SK-N-SH (cell line): ENCODE data around the gene ST6GALNAC6. TPM values are rescaled to one million over a fixed set of nuclear protein-coding genes. Genes with fewer than 3 reads are reported as not detected.
"Not testable (repeated sequence)": the region's sequence is repeated elsewhere in the genome, so short reads cannot be mapped to it uniquely, and the experiment has no call there.

Source experiments
- CTCF ChIA-PET: fragments of 300-600, 350-600 bp; formaldehyde crosslinking; extraction: SDS; loops from one replicate; lab custom pipeline; 2021; lab: Yijun Ruan, JAX
- POLR2A ChIA-PET: fragments of 350-600 bp; sonication (Branson Sonifier 250); formaldehyde crosslinking; extraction: SDS; loops from one replicate; lab custom pipeline; 2020; ENCODE audit warnings: antibody characterized with exemption, inconsistent platforms; lab: Yijun Ruan, JAX
- DNase-seq: peaks from one replicate; pipeline ENCODE4 v3.0.0; 2012
- H2AFZ ChIP-seq: fragments of 200-600 bp; sonication (generic); 2 replicates; pipeline ENCODE4 v1.8.1; 2016; ENCODE audit warnings: antibody characterized with exemption, mild to moderate bottlenecking, low read depth
- H3F3A ChIP-seq: fragments of 200-600 bp; sonication (generic); replicated peaks from 2 replicates; pipeline ENCODE3; 2016; ENCODE audit warnings: antibody characterized with exemption, mild to moderate bottlenecking; ENCODE audit not compliant: insufficient read depth
- H3K27ac ChIP-seq, 2 experiments: fragments of 200-500 bp in 1 of 2; fragments of 200-600 bp in 1 of 2; sonication (Bioruptor generic) in 1 of 2; sonication (generic), shearing (Covaris generic) in 1 of 2; 2 replicates each; pipeline versions ENCODE4 v1.5.1 to v1.6.1; 2014 to 2016; ENCODE audit warnings: low read depth in 2 of 2, inconsistent platforms in 1 of 2, low read length in 1 of 2, mild to moderate bottlenecking in 1 of 2, mixed read lengths in 1 of 2
- H3K27me3 ChIP-seq: fragments of 200-600 bp; sonication (generic), shearing (Covaris generic); 2 replicates; pipeline ENCODE4 v1.6.1; 2016; ENCODE audit warnings: mixed run types; ENCODE audit not compliant: insufficient read depth
- H3K36me3 ChIP-seq, 2 experiments: fragments of 200-500 bp in 1 of 2; fragments of 200-600 bp in 1 of 2; sonication (Bioruptor generic) in 1 of 2; sonication (generic) in 1 of 2; replicated peaks in 1 of 2; 2 replicates each; pipeline versions ENCODE3 to v1.5.1; 2014 to 2016; ENCODE audit warnings: low read length in 1 of 2, mild to moderate bottlenecking in 1 of 2; ENCODE audit not compliant: insufficient read depth in 2 of 2, control insufficient read depth in 1 of 2
- H3K4me1 ChIP-seq, 2 experiments: fragments of 200-500 bp in 1 of 2; fragments of 200-600 bp in 1 of 2; sonication (Bioruptor generic) in 1 of 2; sonication (generic), shearing (Covaris generic) in 1 of 2; 2 replicates each; pipeline versions ENCODE4 v1.5.1 to v1.6.1; 2014 to 2016; ENCODE audit warnings: low read depth in 1 of 2, low read length in 1 of 2, mixed run types in 1 of 2; ENCODE audit not compliant: insufficient read depth in 2 of 2, control insufficient read depth in 1 of 2
- H3K4me2 ChIP-seq: fragments of 200-600 bp; sonication (generic), shearing (Covaris generic); 2 replicates; pipeline ENCODE4 v1.6.1; 2017; ENCODE audit warnings: mixed run types
- H3K4me3 ChIP-seq, 2 experiments: fragments of 200-500 bp in 1 of 2; fragments of 200-600 bp in 1 of 2; sonication (Bioruptor generic) in 1 of 2; sonication (generic), shearing (Covaris generic) in 1 of 2; 2 replicates each; pipeline versions ENCODE4 v1.5.1 to v1.8.1; 2014 to 2016; ENCODE audit warnings: low read depth in 2 of 2, inconsistent platforms in 1 of 2, low read length in 1 of 2, mild to moderate bottlenecking in 1 of 2, mixed read lengths in 1 of 2, moderate library complexity in 1 of 2
- H3K79me2 ChIP-seq: fragments of 200-600 bp; sonication (generic); 2 replicates; pipeline ENCODE4 v1.8.1; 2017; ENCODE audit warnings: mild to moderate bottlenecking; ENCODE audit not compliant: insufficient read depth
- H3K9ac ChIP-seq: fragments of 200-600 bp; sonication (generic); 2 replicates; pipeline ENCODE4 v1.6.1; 2017; ENCODE audit warnings: mixed run types
- H3K9me2 ChIP-seq: fragments of 200-600 bp; sonication (generic); 2 replicates; pipeline ENCODE4 v1.6.1; 2017; ENCODE audit warnings: mixed run types
- H3K9me3 ChIP-seq: fragments of 200-600 bp; sonication (generic); 2 replicates; pipeline ENCODE4 v1.6.1; 2017; ENCODE audit warnings: mixed run types, mild to moderate bottlenecking, moderate library complexity
- H4K20me1 ChIP-seq: fragments of 200-600 bp; sonication (generic); 2 replicates; pipeline ENCODE4 v1.6.1; 2017; ENCODE audit warnings: mild to moderate bottlenecking, mixed run types; ENCODE audit not compliant: insufficient read depth
- FOSL2 ChIP-seq: IDR thresholded peaks from 2 replicates; pipeline ENCODE4 v1.4.0; 2012; ENCODE audit warnings: low read depth, mild to moderate bottlenecking, moderate library complexity, borderline replicate concordance
- FOXJ3 ChIP-seq: sonication (generic); formaldehyde crosslinking; IDR thresholded peaks from 2 replicates; pipeline ENCODE4 v1.5.1; 2020; ENCODE audit warnings: mild to moderate bottlenecking, missing genetic modification reagents
- FOXM1 ChIP-seq: IDR thresholded peaks from 2 replicates; pipeline ENCODE4 v1.4.0; 2012; ENCODE audit warnings: low read depth, mild to moderate bottlenecking
- GABPA ChIP-seq: IDR thresholded peaks from 2 replicates; pipeline ENCODE4 v1.4.0; 2012; ENCODE audit warnings: low read depth, mild to moderate bottlenecking
- IRF3 ChIP-seq: fragments of 150-350 bp; IDR thresholded peaks from 2 replicates; pipeline ENCODE4 v1.6.1; 2016; ENCODE audit warnings: mild to moderate bottlenecking, low read depth, low read length
- NFIC ChIP-seq: IDR thresholded peaks from 2 replicates; pipeline ENCODE4 v1.4.0; 2012; ENCODE audit warnings: borderline replicate concordance
- PBX3 ChIP-seq: IDR thresholded peaks from 2 replicates; pipeline ENCODE4; 2012
- RAD21 ChIP-seq: IDR thresholded peaks from 2 replicates; pipeline ENCODE4 v1.6.1; 2012; ENCODE audit warnings: mild to moderate bottlenecking, low read length
- REST ChIP-seq: IDR thresholded peaks from 2 replicates; pipeline ENCODE4 v1.6.1; 2012; ENCODE audit warnings: mild to moderate bottlenecking, low read depth, low read length, moderate library complexity
- RXRA ChIP-seq: IDR thresholded peaks from 2 replicates; pipeline ENCODE4 v1.4.0; 2012; ENCODE audit warnings: low read depth, mild to moderate bottlenecking, borderline replicate concordance
- SIN3A ChIP-seq: IDR thresholded peaks from 2 replicates; pipeline ENCODE4 v1.6.1; 2012; ENCODE audit warnings: low read depth, mild to moderate bottlenecking, low read length, moderate library complexity, borderline replicate concordance
- USF2 ChIP-seq: fragments of 150-350 bp; IDR thresholded peaks from 2 replicates; pipeline ENCODE4 v1.6.1; 2017; ENCODE audit warnings: antibody characterized with exemption, low read length, low read depth, borderline replicate concordance
- ZBTB33 ChIP-seq: IDR thresholded peaks from 2 replicates; pipeline ENCODE4 v1.4.0; 2012; ENCODE audit warnings: low read depth, borderline replicate concordance
- WGBS: methylation state at CpG from one replicate; pipeline ENCODE4 v1.1.6; 2017; ENCODE audit warnings: low lambda C conversion rate; 5-methylcytosine and 5-hydroxymethylcytosine counted together
- polyA plus RNA-seq, 3 experiments: library from polyadenylated mRNA; depleted of rRNA; stranded (reverse); fragments of >200 nt; gene quantifications; 2 replicates each; pipeline ENCODE4 v1.2.3, GENCODE V29; 2012

ST6GALNAC6 gene
- polyA plus RNA-seq, 1 of the 3 experiments (the other 2 are of a cell fraction), result 34.8 TPM

- TF ChIP-seq NFIC (no peak), GABPA (no peak), RAD21 (no peak), FOXJ3 (CRISPR knock-in tag) (no peak), ZBTB33 (no peak), SIN3A (no peak), RXRA (no peak), USF2 (no peak), IRF3 (no peak), PBX3 (no peak), REST (no peak), FOXM1 (no peak), FOSL2 (no peak)
- TF ChIP-seq, all 33 proteins: peak for 0
- ChIA-PET CTCF (interaction anchor here (0.6 to 10.6 kb wide), 19 partner anchors 8 to 367 kb away, joined by 3 to 116 read pairs (median 13); partner anchors contain the start of genes CDK9, ENG and TOR2A), POLR2A (interaction anchor here (0.6 to 2.0 kb wide), 2 partner anchors 46 to 136 kb away, joined by 6 to 9 read pairs; partner anchors contain the start of genes ST6GALNAC4 and TOR2A)
- Histone ChIP-seq H3K9ac (no peak overlapping the region), H3K4me1 (peaks cover 0 to 18% of the 10 kb centered on the region in 2 experiments; a peak in 1 of 4 replicates), H3F3A (no peaks in the 10 kb centered on the region), H2AFZ (no peak overlapping the region), H3K79me2 (peaks cover 3% of the 10 kb centered on the region; the same call in 1 of the 2 replicates), H4K20me1 (no peaks in the 10 kb centered on the region), H3K4me2 (no peak overlapping the region), H3K4me3 (no peak overlapping the region), H3K9me3 (no peaks in the 10 kb centered on the region), H3K9me2 (no peaks in the 10 kb centered on the region), H3K27me3 (no peaks in the 10 kb centered on the region), H3K27ac (no peak overlapping the region), H3K36me3 (peaks cover 0 to 12% of the 10 kb centered on the region in 2 experiments)
- DNase-seq, result no peak
- WGBS, result 79% methylated on average over 8 of the region's 12 CpGs
Measured at GRCh38 chr9:127870887-127871286, 28.5 kb downstream of the ST6GALNAC6 start.

GRCh38 chr9:127870153-127870491 is 29.3 kb downstream of the ST6GALNAC6 start:
- not testable (repeated sequence) for H3K4me2 ChIP-seq, H3F3A ChIP-seq, H3K9me3 ChIP-seq, H3K9ac ChIP-seq, H4K20me1 ChIP-seq, H2AFZ ChIP-seq, H3K9me2 ChIP-seq, H3K79me2 ChIP-seq, H3K27me3 ChIP-seq, H3K27ac ChIP-seq, DNase-seq
- Histone ChIP-seq H3K4me3 (peak overlapping the region in 1 of 2 experiments; percentile 46; a peak in 1 of 4 replicates), H3K4me1 (peaks cover 0 to 12% of the 10 kb centered on the region in 2 experiments; a peak in 1 of 4 replicates), H3K36me3 (peaks cover 0 to 12% of the 10 kb centered on the region in 2 experiments)
- CTCF ChIA-PET, result interaction anchor here (0.5 to 10.6 kb wide), 63 partner anchors 9 to 380 kb away, joined by 3 to 116 read pairs (median 6); partner anchors contain the start of genes CDK9, ENG, FPGS and PIP5KL1
- POLR2A ChIA-PET, result interaction anchor here (0.7 to 2.0 kb wide), 7 partner anchors 15 to 135 kb away, joined by 3 to 9 read pairs (median 4); partner anchors contain the start of genes FPGS and TOR2A
- WGBS, result 58% methylated on average over 9 of the region's 9 CpGs
